ENCODE data around the gene ZNF500. TPM values are rescaled to one million over a fixed set of nuclear protein-coding genes. Genes with fewer than 3 reads are reported as not detected.
A peak's percentile ranks its signal among the peaks of the same experiment; 100 is the strongest.
"Not testable (repeated sequence)": the region's sequence is repeated elsewhere in the genome, so short reads cannot be mapped to it uniquely, and the experiment has no call there.

ZNF500 gene
- total RNA-seq, 1 donor from 2014 or later, result 17.4 TPM

- no peak for DNase-seq (ENCODE audit: low spot score)
- Mint-ChIP-seq H3K4me3 (no peak overlapping the region), H3K27ac (no peak overlapping the region), H3K27me3 (ENCODE audit: insufficient read depth) (no peaks in the 10 kb centered on the region), H3K9me3 (no peaks in the 10 kb centered on the region), H3K36me3 (ENCODE audit: low read depth) (no peaks in the 10 kb centered on the region), H3K4me1 (ENCODE audit: low read depth) (peaks cover 22% of the 10 kb centered on the region)
- intact Hi-C loops (cut with micrococcal nuclease), result no loop called here
These were observed 22.2 kb downstream of the ZNF500 start for GRCh38 chr16:4744555-4745273.

DNA sequence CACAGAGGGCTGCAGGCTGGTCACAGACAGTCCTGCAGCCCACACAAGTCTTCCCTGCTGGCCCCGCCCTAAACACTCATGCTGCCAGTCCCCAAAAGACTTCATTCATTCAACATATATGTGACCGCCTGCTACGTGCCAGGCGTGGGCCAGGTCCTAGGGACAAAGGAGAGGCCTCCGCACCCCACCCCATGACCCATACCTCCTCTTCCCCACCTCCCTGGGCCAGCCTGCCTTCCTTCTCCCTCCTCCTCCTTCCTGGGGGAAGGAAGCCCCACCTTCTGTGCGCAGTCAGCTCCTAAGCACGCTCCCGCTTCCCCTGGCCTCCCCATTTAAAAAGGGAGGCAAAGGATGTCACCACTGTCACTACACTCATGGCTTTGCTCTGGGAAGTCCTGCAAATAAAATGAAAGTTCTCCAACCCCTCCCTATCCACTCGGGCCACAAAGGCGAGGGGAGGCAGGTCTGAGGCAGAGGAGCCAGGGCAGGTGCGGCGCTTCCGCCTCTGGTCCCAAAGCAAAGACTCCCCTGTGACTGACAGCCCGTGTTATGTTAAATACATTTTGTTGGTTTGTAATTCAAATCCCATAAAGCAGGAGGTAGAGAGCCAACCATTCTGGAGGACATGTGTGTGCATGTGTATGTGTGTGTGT lies 23.6 kb downstream of the ZNF500 start:
- intact Hi-C loops (cut with micrococcal nuclease), result no loop called here
- Mint-ChIP-seq H3K36me3 (ENCODE audit: low read depth) (no peaks in the 10 kb centered on the region), H3K27me3 (ENCODE audit: insufficient read depth) (no peaks in the 10 kb centered on the region), H3K4me1 (ENCODE audit: low read depth) (peaks cover 20% of the 10 kb centered on the region), H3K4me3 (peak overlapping the region; percentile 20), H3K9me3 (no peaks in the 10 kb centered on the region), H3K27ac (no peak overlapping the region)
- DNase-seq (ENCODE audit: low spot score), result no peak

DNA sequence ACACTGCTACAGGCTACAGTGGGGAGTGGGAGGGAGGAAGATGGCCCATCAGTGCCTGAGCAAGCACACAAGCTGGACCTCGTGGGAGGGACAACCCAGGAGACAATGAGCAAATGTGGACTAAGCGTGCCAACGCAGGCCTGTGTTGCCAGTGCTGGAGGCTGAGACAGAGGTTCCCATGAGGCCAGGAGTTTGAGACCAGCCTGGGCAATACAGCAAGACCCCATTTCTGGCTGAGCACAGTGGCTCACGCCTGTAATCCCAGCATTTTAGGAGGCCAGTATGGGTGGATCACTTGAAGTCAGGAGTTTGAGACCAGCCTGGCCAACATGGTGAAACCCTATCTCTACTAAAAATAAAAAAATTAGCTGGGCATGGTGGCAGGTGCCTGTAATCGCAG lies 28.6 kb downstream of the ZNF500 start:
- intact Hi-C loops (cut with micrococcal nuclease), result not testable (repeated sequence)

DNA sequence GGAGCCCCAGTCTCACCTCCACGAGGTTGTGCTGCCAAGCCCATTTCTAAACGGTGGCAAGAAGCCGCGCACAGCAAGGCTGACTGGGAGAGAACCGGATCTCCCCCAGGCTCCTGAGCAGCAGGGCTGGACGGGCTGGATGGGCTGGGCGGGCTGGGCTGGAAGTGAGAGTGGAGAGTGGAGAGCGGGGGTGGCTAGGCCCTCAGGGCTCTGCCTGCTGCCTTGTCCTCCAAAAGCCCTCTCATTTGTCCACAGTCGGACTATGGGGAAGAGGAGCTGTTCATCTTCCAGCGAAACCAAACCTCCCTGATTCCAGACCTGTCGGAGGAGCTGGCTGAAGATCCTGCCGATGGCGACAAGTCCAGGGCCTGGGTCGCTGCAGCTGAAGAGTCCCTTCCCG lies 29.4 kb downstream of the ZNF500 start:
- H3K27ac Mint-ChIP-seq, result no peak overlapping the region
- no peak overlapping the region for H3K4me3 Mint-ChIP-seq
- DNase-seq (ENCODE audit: low spot score), result no peak
- H3K9me3 Mint-ChIP-seq, result no peaks in the 10 kb centered on the region
- H3K27me3 Mint-ChIP-seq (ENCODE audit: insufficient read depth), result no peaks in the 10 kb centered on the region
- H3K36me3 Mint-ChIP-seq (ENCODE audit: low read depth), result peaks cover 1% of the 10 kb centered on the region
- peaks cover 26% of the 10 kb centered on the region for H3K4me1 Mint-ChIP-seq (ENCODE audit: low read depth)
- intact Hi-C loops (cut with micrococcal nuclease), result no loop called here

More for the DNA sequence above, 28.6 kb downstream of the ZNF500 start:
- H3K4me1 Mint-ChIP-seq (ENCODE audit: low read depth), result peaks cover 27% of the 10 kb centered on the region
- not testable (repeated sequence) for H3K4me3 Mint-ChIP-seq; H3K9me3 Mint-ChIP-seq; DNase-seq (ENCODE audit: low spot score); H3K27me3 Mint-ChIP-seq (ENCODE audit: insufficient read depth); H3K36me3 Mint-ChIP-seq (ENCODE audit: low read depth); H3K27ac Mint-ChIP-seq

GRCh38 chr16:4736546-4736945 lies 30.4 kb downstream of the ZNF500 start:
- H3K4me1 Mint-ChIP-seq (ENCODE audit: low read depth), result peaks cover 26% of the 10 kb centered on the region
- no peak overlapping the region for H3K27ac Mint-ChIP-seq
- H3K27me3 Mint-ChIP-seq (ENCODE audit: insufficient read depth), result no peaks in the 10 kb centered on the region
- no peaks in the 10 kb centered on the region for H3K9me3 Mint-ChIP-seq
- H3K4me3 Mint-ChIP-seq, result peak overlapping the region; percentile 13
- intact Hi-C loops (cut with micrococcal nuclease), result no loop called here
- H3K36me3 Mint-ChIP-seq (ENCODE audit: low read depth), result peaks cover 1% of the 10 kb centered on the region
- DNase-seq (ENCODE audit: low spot score), result no peak

DNA sequence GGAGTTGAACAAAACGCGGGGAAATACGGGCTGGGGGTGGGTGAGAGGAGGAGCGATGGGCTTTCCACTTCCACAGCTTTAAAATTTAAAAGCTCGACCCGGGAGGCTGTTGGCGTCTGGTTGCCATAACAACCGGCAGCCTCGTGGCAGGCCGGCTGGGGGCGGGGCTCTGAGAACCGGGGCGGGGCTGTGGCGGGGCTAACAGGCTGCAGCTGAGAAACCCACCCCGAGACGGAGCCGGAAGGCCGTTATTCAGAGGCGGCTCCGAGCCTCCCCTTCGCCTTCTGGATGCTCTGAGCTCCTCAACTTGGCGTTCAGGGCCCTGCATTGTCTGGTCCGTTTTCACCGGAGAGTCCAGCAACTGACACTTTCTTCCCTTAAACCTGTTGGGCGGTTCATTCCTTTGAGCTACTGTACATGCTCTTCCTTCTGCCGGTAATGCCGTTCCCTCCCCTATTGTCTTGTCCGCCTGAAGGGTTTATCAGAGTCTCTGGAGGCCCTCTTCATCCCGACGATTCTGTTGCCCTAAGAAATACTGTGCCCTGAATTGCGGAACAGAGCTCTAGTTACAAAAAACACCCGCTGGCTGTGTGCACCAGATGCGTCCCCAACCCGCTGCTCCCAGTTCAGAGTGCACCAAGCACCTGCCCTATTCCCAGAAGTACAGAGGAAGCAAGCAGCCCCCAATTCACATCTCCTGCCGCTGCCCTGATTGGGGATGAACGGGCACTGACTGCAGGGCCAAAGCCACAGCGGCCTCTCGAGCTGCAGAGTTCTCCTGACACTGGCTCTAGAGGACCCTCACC lies 32.0 kb downstream of the ZNF500 start:
- intact Hi-C loops (cut with micrococcal nuclease), result loop anchor here (1.0 to 5.0 kb wide), 9 partner anchors 32 to 308 kb away; partner anchors contain the start of genes DNAJA3, GLYR1, NUDT16L1 and ROGDI

DNA sequence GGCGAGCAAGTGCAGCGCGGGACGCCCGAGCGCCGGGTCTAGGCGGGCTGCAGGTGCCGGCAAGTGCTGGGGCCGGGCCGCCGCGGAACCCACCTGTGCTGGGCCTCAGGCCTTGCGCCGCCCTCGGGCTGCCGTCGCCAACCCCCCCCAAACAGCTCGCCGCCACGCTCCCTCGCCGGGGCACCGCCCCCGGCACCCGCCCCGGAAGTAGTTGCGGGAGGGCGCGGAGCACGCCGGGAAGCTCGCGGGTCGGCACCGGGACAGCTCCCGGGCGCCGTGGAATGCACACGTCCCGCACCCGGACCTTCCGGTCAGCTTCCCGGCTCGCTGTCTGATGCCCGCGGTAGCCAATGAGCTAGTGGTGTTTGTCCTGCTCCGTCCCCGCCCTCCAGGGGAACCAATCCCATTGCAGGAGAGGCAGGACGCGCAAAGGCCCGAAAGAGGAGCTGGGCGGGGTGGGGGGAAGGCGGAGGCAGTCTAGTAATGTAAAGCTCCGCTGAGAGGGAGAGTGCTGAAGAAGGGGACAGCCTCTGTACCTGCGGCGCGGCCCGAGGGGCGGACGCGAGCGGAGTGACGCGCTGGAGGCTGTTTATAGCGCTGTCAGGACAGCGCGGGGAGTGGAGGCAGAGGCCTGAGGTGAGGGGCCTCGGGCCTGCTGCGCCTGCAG lies 32.8 kb downstream of the ZNF500 start, which contains the start of the genes ANKS3 and DNAAF8:
Gene ANKS3 (minus strand): TSS at position 209 of the 667 bp plus-strand sequence. CDS start 4,122 bp downstream, outside the sequence.
Gene DNAAF8 (plus strand): TSS at position 475 of the 667 bp plus-strand sequence. CDS start 1,978 bp downstream, outside the sequence.
- intact Hi-C loops (cut with micrococcal nuclease), result loop anchor here (1.0 to 5.0 kb wide), 9 partner anchors 33 to 307 kb away; partner anchors contain the start of genes DNAJA3, GLYR1, NUDT16L1 and ROGDI
- H3K4me3 Mint-ChIP-seq, result peak within 1 kb of the TSS; percentile 88
- H3K4me1 Mint-ChIP-seq (ENCODE audit: low read depth), result peaks cover 26% of the 10 kb centered on the region
- H3K27ac Mint-ChIP-seq, result peak within 1 kb of the TSS; percentile 84
- no peaks in the 10 kb centered on the region for H3K9me3 Mint-ChIP-seq
- no peaks in the 10 kb centered on the region for H3K27me3 Mint-ChIP-seq (ENCODE audit: insufficient read depth)
- peak; percentile 81 for DNase-seq (ENCODE audit: low spot score)
- peaks cover 3% of the 10 kb centered on the region for H3K36me3 Mint-ChIP-seq (ENCODE audit: low read depth)

More for the DNA sequence above, 32.0 kb downstream of the ZNF500 start:
- H3K36me3 Mint-ChIP-seq (ENCODE audit: low read depth), result peaks cover 3% of the 10 kb centered on the region
- no peaks in the 10 kb centered on the region for H3K9me3 Mint-ChIP-seq
- H3K4me1 Mint-ChIP-seq (ENCODE audit: low read depth), result peaks cover 26% of the 10 kb centered on the region
- DNase-seq (ENCODE audit: low spot score), result peak; percentile 90
- H3K27ac Mint-ChIP-seq, result peak overlapping the region; percentile 84
- peak overlapping the region; percentile 88 for H3K4me3 Mint-ChIP-seq
- no peaks in the 10 kb centered on the region for H3K27me3 Mint-ChIP-seq (ENCODE audit: insufficient read depth)

DNA sequence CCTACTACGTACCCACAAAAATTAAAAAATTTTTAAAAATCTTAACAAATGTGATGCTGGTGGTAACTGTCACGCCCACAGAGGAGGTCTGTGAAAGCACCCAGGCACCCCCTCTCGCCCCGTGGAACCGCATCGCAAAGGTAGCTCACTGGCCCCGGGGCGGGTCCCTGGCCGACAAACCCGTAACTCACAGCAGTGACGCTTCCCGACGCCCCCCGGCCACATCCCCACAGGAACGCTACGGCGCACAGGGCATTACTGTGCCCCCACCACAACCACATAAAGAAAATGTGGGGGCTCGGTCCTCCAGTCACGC lies 33.3 kb downstream of the ZNF500 start:
- H3K4me1 Mint-ChIP-seq (ENCODE audit: low read depth), result peaks cover 26% of the 10 kb centered on the region
- no peak for DNase-seq (ENCODE audit: low spot score)
- H3K4me3 Mint-ChIP-seq, result peak overlapping the region; percentile 88
- peaks cover 5% of the 10 kb centered on the region for H3K36me3 Mint-ChIP-seq (ENCODE audit: low read depth)
- intact Hi-C loops (cut with micrococcal nuclease), result loop anchor here (1.0 to 5.0 kb wide), 9 partner anchors 34 to 306 kb away; partner anchors contain the start of genes DNAJA3, GLYR1, NUDT16L1 and ROGDI
- peak overlapping the region; percentile 58 for H3K27ac Mint-ChIP-seq
- H3K9me3 Mint-ChIP-seq, result no peaks in the 10 kb centered on the region
- no peaks in the 10 kb centered on the region for H3K27me3 Mint-ChIP-seq (ENCODE audit: insufficient read depth)

GRCh38 chr16:4733211-4733742 lies 33.7 kb downstream of the ZNF500 start:
- Mint-ChIP-seq H3K4me3 (peak overlapping the region; percentile 88), H3K36me3 (ENCODE audit: low read depth) (peaks cover 7% of the 10 kb centered on the region), H3K27me3 (ENCODE audit: insufficient read depth) (no peaks in the 10 kb centered on the region), H3K4me1 (ENCODE audit: low read depth) (peaks cover 26% of the 10 kb centered on the region), H3K27ac (peak overlapping the region; percentile 58), H3K9me3 (no peaks in the 10 kb centered on the region)
- DNase-seq (ENCODE audit: low spot score), result no peak
- intact Hi-C loops (cut with micrococcal nuclease), result loop anchor here (5.0 kb wide), 2 partner anchors 56 to 306 kb away; partner anchors contain the start of gene DNAJA3

DNA sequence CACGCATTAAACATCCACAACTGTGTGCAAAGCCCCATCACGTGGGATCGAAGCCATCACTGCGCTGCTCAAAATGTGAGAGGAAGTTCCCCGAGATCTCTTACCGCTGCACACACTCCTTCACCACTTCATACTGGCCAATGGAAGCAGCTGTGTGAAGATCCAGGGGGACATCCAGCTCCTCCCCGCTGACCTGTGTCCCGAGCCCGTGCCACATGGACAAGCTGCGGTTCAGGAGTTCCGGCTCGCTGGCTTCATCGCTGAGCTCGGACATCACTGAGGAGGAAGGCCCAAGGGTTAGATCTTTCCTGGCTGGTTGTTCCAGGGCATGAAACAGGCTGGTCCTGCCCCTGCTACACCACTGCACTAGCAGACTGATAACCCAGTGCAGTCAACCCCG lies 37.1 kb downstream of the ZNF500 start:
- intact Hi-C loops (cut with micrococcal nuclease), result loop anchor here (5.0 kb wide), 2 partner anchors 53 to 303 kb away; partner anchors contain the start of gene DNAJA3

GRCh38 chr16:4728676-4729075 lies 38.3 kb downstream of the ZNF500 start:
- intact Hi-C loops (cut with micrococcal nuclease), result no loop called here
- Mint-ChIP-seq H3K4me3 (no peak overlapping the region), H3K27me3 (ENCODE audit: insufficient read depth) (no peaks in the 10 kb centered on the region), H3K27ac (no peak overlapping the region), H3K4me1 (ENCODE audit: low read depth) (peaks cover 11% of the 10 kb centered on the region), H3K36me3 (ENCODE audit: low read depth) (peaks cover 11% of the 10 kb centered on the region), H3K9me3 (no peaks in the 10 kb centered on the region)
- DNase-seq (ENCODE audit: low spot score), result no peak

More for the DNA sequence above, 37.1 kb downstream of the ZNF500 start:
- peaks cover 11% of the 10 kb centered on the region for H3K36me3 Mint-ChIP-seq (ENCODE audit: low read depth)
- DNase-seq (ENCODE audit: low spot score), result no peak
- no peaks in the 10 kb centered on the region for H3K27me3 Mint-ChIP-seq (ENCODE audit: insufficient read depth)
- H3K27ac Mint-ChIP-seq, result no peak overlapping the region
- peaks cover 12% of the 10 kb centered on the region for H3K4me1 Mint-ChIP-seq (ENCODE audit: low read depth)
- H3K9me3 Mint-ChIP-seq, result no peaks in the 10 kb centered on the region
- H3K4me3 Mint-ChIP-seq, result no peak overlapping the region

- no peaks in the 10 kb centered on the region for H3K27me3 Mint-ChIP-seq (ENCODE audit: insufficient read depth)
These were observed 40.3 kb downstream of the ZNF500 start for GRCh38 chr16:4726616-4727015.

More at GRCh38 chr16:4726616-4727015, 40.3 kb downstream of the ZNF500 start:
- no peaks in the 10 kb centered on the region for H3K9me3 Mint-ChIP-seq
- no peak overlapping the region for H3K27ac Mint-ChIP-seq
- H3K4me1 Mint-ChIP-seq (ENCODE audit: low read depth), result no peaks in the 10 kb centered on the region
- intact Hi-C loops (cut with micrococcal nuclease), result no loop called here
- peaks cover 9% of the 10 kb centered on the region for H3K36me3 Mint-ChIP-seq (ENCODE audit: low read depth)
- H3K4me3 Mint-ChIP-seq, result no peak overlapping the region
- DNase-seq (ENCODE audit: low spot score), result no peak
